ENCODE measurements around the gene PAX2. TPM values are rescaled to one million over a fixed set of nuclear protein-coding genes. Genes with fewer than 3 reads are reported as not detected.

Gene PAX2
- total RNA-seq, 4 donors from 2014 or later: not detected

DNA sequence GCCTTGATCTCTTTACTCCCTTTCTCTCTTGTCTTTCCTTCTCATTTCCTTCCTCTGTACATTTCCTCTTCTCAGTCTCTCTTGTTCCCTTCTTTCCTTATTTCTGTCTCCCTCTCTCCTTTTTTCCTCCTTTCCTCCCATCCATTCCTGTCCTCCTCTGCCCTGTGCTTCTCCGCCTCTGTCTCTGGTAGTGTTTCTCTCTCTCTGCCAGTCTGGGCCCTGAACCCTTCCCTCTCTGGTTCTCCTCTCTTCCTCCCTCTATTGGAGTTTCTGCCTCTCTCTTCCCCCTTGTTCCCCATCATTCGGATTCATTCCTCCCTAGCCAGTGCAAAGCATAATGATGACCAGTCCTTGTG is 13.2 kb upstream of the PAX2 start:
- intact Hi-C loops (cut with DNase I; ENCODE audit: low total_unique reads): no loop called here
- no peak overlapping the region for H3K4me3 ChIP-seq (ENCODE audit: low read depth, poor library complexity, severe bottlenecking)
- no peak for TF ChIP-seq POLR2A (IDR thresholded peaks at IDR 0.05)
- TF ChIP-seq, protein P1, sequence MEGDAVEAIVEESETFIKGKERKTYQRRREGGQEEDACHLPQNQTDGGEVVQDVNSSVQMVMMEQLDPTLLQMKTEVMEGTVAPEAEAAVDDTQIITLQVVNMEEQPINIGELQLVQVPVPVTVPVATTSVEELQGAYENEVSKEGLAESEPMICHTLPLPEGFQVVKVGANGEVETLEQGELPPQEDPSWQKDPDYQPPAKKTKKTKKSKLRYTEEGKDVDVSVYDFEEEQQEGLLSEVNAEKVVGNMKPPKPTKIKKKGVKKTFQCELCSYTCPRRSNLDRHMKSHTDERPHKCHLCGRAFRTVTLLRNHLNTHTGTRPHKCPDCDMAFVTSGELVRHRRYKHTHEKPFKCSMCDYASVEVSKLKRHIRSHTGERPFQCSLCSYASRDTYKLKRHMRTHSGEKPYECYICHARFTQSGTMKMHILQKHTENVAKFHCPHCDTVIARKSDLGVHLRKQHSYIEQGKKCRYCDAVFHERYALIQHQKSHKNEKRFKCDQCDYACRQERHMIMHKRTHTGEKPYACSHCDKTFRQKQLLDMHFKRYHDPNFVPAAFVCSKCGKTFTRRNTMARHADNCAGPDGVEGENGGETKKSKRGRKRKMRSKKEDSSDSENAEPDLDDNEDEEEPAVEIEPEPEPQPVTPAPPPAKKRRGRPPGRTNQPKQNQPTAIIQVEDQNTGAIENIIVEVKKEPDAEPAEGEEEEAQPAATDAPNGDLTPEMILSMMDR (IDR thresholded peaks at IDR 0.05): no peak
- no peak for DNase-seq (ENCODE audit: low spot score in 2 of 2)
- WGBS, 2 donors: 79 to 92% methylated on average over 2 of the region's 2 CpGs

DNA sequence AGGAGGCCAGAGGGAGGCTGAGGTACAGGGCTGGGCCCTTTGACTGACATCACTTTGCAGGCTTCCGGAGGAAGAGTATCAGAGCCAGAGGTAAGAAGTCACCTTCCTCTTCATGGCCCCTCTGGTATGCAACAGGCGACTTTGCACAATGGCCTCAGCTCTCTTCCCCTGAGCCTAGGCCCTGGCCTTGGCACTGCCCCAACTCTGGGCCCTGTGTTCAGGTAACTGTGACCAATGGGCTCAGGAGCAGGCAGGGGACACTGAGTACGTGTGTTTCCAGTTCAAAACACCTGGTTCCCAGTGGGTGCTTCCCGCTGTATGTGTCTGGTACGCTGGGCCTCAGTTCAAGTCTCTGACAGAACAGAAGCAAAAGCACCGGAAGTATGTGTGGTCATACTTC is 12.1 kb upstream of the PAX2 start:
- DNase-seq (ENCODE audit: low spot score in 2 of 2): no peak
- intact Hi-C loops (cut with DNase I; ENCODE audit: low total_unique reads): no loop called here
- no peak for TF ChIP-seq POLR2A (IDR thresholded peaks at IDR 0.05)
- TF ChIP-seq, protein P1 (IDR thresholded peaks at IDR 0.05): no peak
- no peak overlapping the region for H3K4me3 ChIP-seq (ENCODE audit: low read depth, poor library complexity, severe bottlenecking)
- WGBS, 2 donors: 75 to 79% methylated on average over 6 of the region's 6 CpGs

DNA sequence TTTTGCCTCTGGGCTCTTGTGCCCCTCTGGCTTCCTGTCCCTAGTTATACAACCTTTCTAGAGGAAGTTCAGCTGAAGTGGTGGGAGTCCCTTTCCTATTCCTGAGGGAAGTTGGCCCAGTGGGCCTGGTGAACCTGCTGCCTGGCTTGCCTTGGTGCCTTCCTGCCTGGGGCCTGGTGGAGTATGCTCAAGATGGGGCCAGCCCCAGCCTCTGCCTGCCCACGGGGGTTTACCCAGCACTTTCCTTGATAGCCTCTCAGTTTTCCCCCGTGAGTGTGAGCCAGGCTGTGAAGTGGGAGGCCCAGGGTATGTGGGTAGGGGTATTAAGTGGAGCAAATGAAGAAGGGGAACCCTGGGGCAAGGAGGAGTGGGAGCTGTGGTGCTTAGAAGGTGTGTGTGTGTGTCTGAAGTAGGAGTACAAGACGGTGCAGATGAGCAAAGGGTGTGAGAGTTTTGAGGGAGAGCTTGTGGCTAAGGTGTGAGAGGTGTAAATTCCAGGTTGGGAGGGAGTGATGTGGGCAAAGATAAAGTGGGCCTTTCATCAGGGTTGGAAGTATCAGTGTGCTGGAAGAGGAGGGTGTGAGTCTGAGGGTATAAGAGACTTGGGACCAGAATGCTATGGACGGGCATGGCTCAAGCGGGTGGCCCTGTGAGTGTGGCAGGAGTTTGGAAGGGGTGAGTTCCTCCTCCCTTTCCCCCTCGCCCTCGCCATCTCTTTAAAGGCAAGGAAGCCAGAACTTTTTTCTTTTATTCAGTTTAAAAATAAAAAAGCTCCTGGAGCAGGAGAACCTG is 10.9 kb upstream of the PAX2 start:
- H3K4me3 ChIP-seq (ENCODE audit: low read depth, poor library complexity, severe bottlenecking): no peak overlapping the region
- 69 to 83% methylated on average over 7 of the region's 7 CpGs for WGBS, 2 donors
- no peak for DNase-seq (ENCODE audit: low spot score in 2 of 2)
- intact Hi-C loops (cut with DNase I; ENCODE audit: low total_unique reads): no loop called here
- TF ChIP-seq, protein P1 (IDR thresholded peaks at IDR 0.05): no peak
- no peak for TF ChIP-seq POLR2A (IDR thresholded peaks at IDR 0.05)

DNA sequence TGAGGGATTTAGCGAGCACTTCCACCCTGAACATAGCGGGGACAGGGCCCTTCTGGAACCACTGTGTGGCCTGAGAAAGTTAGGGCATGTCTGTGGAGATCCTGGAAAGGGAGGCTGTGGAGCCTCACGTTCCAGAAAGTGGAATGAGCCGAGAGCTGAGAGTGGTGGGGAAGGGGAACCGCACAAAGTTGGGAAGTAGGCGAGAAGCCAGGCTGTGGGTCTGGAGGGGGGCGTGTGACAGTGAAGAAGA is 10.4 kb upstream of the PAX2 start:
- intact Hi-C loops (cut with DNase I; ENCODE audit: low total_unique reads): no loop called here
- no peak for DNase-seq (ENCODE audit: low spot score in 2 of 2)
- TF ChIP-seq POLR2A (IDR thresholded peaks at IDR 0.05): no peak
- TF ChIP-seq, protein P1 (IDR thresholded peaks at IDR 0.05): no peak
- WGBS, 2 donors: 36 to 45% methylated on average over 7 of the region's 7 CpGs
- no peak overlapping the region for H3K4me3 ChIP-seq (ENCODE audit: low read depth, poor library complexity, severe bottlenecking)

DNA sequence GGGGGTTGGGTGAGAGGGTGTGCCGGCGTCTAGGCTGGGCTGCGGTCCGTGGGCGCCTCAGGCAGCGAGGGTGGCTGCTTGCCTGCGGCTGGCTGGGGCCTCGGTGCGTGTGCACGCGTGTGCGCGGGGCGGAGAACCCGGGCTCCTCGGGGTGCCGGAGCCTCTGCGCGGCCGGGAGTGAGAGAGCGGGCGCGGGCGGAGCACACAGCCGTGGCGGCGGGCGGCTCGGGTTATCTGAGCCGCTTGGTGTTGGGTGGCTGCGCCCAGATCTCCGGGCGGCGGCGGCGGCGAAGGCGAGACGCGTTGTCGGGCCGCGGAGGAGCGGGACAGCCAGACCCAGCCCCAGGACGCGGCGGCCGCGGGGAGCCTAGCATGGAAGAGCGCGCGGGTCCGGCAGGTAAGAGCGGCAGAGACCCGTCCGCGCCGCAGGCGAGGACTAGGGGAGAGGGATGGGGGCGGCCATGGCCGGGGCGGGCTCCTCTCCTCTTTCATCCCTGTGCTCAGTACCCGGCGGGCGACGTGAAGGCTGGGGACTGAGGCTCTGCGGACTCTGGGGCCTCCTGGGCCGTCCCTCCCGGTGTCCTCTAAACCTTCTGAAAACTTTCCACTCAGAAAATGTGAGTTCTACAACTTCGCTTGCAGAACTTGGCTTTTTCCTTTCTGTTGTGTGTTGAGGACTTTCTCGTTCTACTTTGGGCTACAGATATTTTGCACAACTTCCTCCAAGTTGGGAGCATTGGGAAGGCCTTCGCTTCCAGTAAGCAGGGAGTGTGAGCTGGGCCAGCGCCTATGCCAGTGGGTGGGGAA is 9.8 kb upstream of the PAX2 start:
- H3K4me3 ChIP-seq (ENCODE audit: low read depth, poor library complexity, severe bottlenecking): no peak overlapping the region
- TF ChIP-seq, protein P1 (IDR thresholded peaks at IDR 0.05): no peak
- TF ChIP-seq POLR2A (IDR thresholded peaks at IDR 0.05): no peak
- WGBS, 2 donors: 10 to 28% methylated on average over 18 to 55 of the region's 73 CpGs
- DNase-seq (ENCODE audit: low spot score in 2 of 2): no peak
- intact Hi-C loops (cut with DNase I; ENCODE audit: low total_unique reads): no loop called here
